ENCODE measurements around the gene SPIRE2.
"Not testable (repeated sequence)": the region's sequence is repeated elsewhere in the genome, so short reads cannot be mapped to it uniquely, and the experiment has no call there.

Gene SPIRE2

GRCh38 chr16:89798126-89798525, 30.1 kb upstream of the SPIRE2 start:
- TF ChIP-seq CTCF (IDR thresholded peaks at IDR 0.05; ENCODE audit: extremely low read depth, missing control alignments), result no peak
- no peak for DNase-seq (ENCODE audit: low spot score)

- no peak for DNase-seq (ENCODE audit: low spot score)
- no peak for TF ChIP-seq CTCF (IDR thresholded peaks at IDR 0.05; ENCODE audit: extremely low read depth, missing control alignments)
Observed at GRCh38 chr16:89798832-89799370, 29.4 kb upstream of the SPIRE2 start.

- no peak for TF ChIP-seq CTCF (IDR thresholded peaks at IDR 0.05; ENCODE audit: extremely low read depth, missing control alignments)
- no peak for DNase-seq (ENCODE audit: low spot score)
Observed at GRCh38 chr16:89801800-89802199, 26.5 kb upstream of the SPIRE2 start.

- TF ChIP-seq CTCF (IDR thresholded peaks at IDR 0.05; ENCODE audit: extremely low read depth, missing control alignments), result no peak
- no peak for DNase-seq (ENCODE audit: low spot score)
Observed at GRCh38 chr16:89805136-89805905, 23.0 kb upstream of the SPIRE2 start.

- DNase-seq (ENCODE audit: low spot score), result not testable (repeated sequence)
Observed at GRCh38 chr16:89806589-89807193, 21.6 kb upstream of the SPIRE2 start.

GRCh38 chr16:89808475-89808874, 19.8 kb upstream of the SPIRE2 start:
- no peak for DNase-seq (ENCODE audit: low spot score)

GRCh38 chr16:89811321-89811720, 17.0 kb upstream of the SPIRE2 start:
- DNase-seq (ENCODE audit: low spot score), result no peak
- TF ChIP-seq CTCF (IDR thresholded peaks at IDR 0.05; ENCODE audit: extremely low read depth, missing control alignments), result no peak

More at GRCh38 chr16:89808475-89808874, 19.8 kb upstream of the SPIRE2 start:
- TF ChIP-seq CTCF (IDR thresholded peaks at IDR 0.05; ENCODE audit: extremely low read depth, missing control alignments), result no peak
